Measurements from ENCODE around the gene SEMA4C.
"Not testable (repeated sequence)": the region's sequence is repeated elsewhere in the genome, so short reads cannot be mapped to it uniquely, and the experiment has no call there.

The SEMA4C gene

GRCh38 chr2:96864343-96865091, 5.4 kb downstream of the SEMA4C start:
- TF ChIP-seq CTCF (IDR thresholded peaks at IDR 0.05; ENCODE audit: insufficient read depth, low read depth, low read length, missing control alignments), result peak; percentile 6
- no peak for DNase-seq (ENCODE audit: low read depth)
- H3K4me3 ChIP-seq (ENCODE audit: low read length), result no peak overlapping the region

- no peak for DNase-seq (ENCODE audit: low read depth)
- TF ChIP-seq CTCF (IDR thresholded peaks at IDR 0.05; ENCODE audit: insufficient read depth, low read depth, low read length, missing control alignments), result no peak
Observed at GRCh38 chr2:96863575-96864342, 6.1 kb downstream of the SEMA4C start.

GRCh38 chr2:96863056-96863455, 6.8 kb downstream of the SEMA4C start:
- not testable (repeated sequence) for DNase-seq (ENCODE audit: low read depth); H3K4me3 ChIP-seq (ENCODE audit: low read length)

More at GRCh38 chr2:96863575-96864342, 6.1 kb downstream of the SEMA4C start:
- no peak overlapping the region for H3K4me3 ChIP-seq (ENCODE audit: low read length)

GRCh38 chr2:96861074-96861473, 8.8 kb downstream of the SEMA4C start:
- TF ChIP-seq CTCF (IDR thresholded peaks at IDR 0.05; ENCODE audit: insufficient read depth, low read depth, low read length, missing control alignments), result no peak
- H3K4me3 ChIP-seq (ENCODE audit: low read length), result no peak overlapping the region
- no peak for DNase-seq (ENCODE audit: low read depth)

GRCh38 chr2:96860065-96861029, 9.5 kb downstream of the SEMA4C start:
- TF ChIP-seq CTCF (IDR thresholded peaks at IDR 0.05; ENCODE audit: insufficient read depth, low read depth, low read length, missing control alignments), result no peak
- no peak for DNase-seq (ENCODE audit: low read depth)
- H3K4me3 ChIP-seq (ENCODE audit: low read length), result no peak overlapping the region

- TF ChIP-seq CTCF (IDR thresholded peaks at IDR 0.05; ENCODE audit: insufficient read depth, low read depth, low read length, missing control alignments), result no peak
- no peak for DNase-seq (ENCODE audit: low read depth)
- no peak overlapping the region for H3K4me3 ChIP-seq (ENCODE audit: low read length)
Observed at GRCh38 chr2:96859681-96860064, 10.2 kb downstream of the SEMA4C start.

Measured in epithelial cell of esophagus (primary cell).